GM04504 (cell line): Measurements from ENCODE around the gene HDGF.

Experiments used
- DNase-seq: peaks from one replicate; pipeline ENCODE4 v3.0.0-alpha.2; 2012; ENCODE audit warnings: low read depth

Gene HDGF

DNA sequence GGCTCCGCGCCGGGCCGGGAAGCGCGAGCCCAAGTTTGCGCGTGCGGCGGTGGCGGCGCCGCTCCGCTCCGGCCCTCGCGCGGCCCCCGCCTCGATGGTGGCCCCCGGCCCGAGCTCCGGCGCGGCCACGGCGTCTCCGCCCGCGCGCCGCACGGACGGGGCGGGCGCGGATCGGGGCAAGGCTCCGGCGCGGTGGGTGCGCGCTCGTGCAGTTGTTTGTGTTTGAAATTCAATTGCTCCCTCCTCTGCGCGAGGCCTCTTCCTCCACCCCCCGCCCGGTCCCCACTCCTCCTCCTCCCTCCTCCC lies at the start of gene HDGF:
Gene HDGF (minus strand): TSS at position 225 of the 306 bp plus-strand sequence. CDS start 246 bp downstream, outside the sequence.
- DNase-seq = no peak

DNA sequence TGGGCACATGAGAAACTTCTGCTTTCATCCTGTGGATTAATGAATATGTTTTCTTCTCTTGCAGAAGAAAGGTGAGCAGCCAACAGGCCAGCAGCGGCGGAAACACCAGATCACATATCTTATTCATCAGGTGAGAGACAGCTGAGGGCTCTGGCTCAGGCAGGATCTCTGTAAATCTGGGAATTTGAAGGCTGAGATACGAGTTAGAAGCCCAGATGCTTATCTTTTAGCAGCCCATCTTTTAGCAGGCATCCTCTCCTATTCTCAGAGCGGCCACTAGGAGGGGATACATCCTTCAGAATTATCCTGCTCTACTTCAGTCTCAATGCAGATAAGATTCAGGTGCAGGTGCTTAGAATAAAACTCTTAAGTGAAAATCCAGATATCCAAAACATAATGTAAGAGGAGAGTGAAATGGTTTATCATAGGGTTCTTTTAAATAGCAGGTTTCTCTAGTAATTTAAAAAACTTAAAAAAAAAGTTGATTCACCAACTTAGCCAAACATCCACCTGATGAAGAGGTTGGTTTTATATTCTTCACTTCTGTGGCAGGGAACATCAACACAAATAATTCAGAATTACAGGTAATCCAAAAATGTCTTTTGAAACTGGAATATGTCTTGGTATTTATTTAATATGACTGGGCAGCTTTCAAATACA lies 45.9 kb upstream of the HDGF start:
- DNase-seq = no peak

DNA sequence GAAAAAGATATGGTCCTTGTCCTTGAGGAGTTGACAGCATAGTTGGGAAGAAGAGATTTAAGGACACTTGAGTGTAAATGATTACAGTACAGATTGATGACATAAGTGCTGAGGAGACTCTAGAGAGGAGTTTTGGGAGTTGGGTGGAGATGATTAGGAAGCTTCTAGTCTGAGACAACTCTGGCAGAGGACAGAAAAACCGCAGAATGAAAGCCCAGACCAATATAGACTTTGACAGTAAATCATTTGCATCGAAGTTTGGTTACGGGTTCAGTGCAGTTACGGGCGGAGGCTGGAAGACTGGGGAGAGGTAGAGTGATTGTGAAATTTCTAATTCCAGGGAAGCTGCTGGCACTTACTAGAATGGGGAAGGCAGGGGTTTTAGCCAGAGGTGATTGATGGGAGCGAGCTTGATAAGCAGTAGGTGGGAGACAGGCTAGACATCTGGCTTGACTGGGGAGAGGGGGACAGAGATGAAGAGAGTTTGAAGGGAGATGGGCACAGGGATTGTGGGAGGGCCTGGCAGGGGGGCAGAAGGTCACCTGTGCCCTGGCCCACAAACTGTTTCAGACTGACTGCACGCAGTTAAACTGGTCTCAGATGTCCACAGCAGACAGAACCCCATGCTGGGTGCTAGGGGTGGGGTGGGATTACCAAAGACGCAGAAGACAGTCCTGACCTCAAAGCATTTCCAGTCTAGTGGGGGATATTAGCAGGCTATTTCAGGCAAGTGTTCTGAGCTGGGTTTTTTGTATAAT lies 45.0 kb upstream of the HDGF start:
- DNase-seq = no peak

DNA sequence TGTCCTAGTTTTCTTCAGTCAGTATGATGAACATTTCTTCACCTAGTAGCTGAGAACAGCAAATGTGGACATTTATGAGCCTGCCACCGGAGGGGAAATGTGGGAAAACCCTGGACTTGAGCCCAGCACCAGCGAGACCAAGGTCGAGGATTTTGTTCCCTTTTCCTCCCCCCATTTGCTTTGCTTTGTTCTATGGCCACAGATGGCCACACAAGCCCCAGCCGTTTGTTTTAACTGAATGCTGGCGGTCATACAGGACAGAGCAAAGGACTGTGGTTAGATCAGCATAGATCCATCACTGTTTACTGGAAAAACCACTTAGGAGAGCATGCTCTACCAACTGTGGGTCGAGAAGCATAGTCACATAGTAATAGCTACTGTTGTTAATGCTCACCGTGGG lies 44.3 kb upstream of the HDGF start:
- DNase-seq = no peak

DNA sequence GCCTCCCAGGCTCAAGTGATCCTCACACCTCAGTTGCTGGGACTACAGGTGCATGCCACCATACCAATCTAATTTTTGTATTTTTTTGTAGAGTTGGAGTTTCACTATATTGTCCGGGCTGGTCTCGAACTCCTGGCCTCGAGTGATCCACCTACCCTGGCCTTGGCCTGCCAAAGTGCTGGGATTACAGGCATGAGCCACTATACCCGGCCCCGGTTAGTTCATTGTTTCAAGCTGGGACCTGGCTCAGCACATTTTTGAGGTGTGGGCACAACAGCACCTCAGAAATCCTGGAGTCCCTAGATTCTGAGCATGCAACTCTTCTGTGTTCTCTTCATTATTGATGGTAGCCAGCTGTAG lies 43.9 kb upstream of the HDGF start:
- DNase-seq = no peak

DNA sequence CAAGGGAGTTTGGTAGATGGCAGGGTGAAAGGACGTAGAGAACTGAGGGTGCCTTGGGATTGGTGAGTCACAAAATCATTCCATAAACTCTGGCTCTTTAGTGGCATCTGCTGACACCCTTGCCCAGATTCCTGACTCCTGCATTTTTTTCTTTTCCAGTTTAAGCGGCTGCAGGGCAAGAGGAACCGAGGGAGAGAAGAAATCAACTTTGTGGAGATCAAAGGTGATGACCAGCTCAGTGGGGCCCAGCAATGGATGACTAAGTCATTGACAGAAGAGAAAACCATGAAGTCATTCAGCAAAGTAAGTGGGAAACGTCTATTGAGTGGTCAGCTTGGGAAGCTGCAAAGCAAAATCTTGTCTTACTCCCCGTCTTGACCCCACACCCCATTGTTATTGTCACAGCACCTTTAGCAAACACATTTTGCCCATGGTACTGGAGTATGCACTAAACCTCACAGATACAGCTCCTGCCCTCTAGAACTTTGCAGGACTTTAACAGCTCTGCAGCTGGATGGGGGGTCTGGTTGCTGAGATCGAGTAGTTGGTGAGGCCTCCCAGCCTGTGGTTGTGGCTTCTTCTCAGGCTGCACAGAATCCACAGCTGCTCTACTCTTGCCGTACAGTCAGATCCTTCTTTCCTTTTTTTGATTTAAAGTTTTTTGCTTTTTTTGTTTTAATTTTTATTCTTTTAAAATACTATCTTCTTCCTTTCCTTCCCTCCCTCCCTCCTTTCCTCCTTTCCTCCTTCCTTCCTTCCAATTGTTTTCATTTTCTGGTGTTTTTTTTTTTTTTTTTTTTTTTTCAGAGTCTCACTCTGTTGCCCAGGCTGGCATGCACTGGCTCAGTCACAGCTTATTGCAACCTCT lies 43.3 kb upstream of the HDGF start:
- DNase-seq = no peak

DNA sequence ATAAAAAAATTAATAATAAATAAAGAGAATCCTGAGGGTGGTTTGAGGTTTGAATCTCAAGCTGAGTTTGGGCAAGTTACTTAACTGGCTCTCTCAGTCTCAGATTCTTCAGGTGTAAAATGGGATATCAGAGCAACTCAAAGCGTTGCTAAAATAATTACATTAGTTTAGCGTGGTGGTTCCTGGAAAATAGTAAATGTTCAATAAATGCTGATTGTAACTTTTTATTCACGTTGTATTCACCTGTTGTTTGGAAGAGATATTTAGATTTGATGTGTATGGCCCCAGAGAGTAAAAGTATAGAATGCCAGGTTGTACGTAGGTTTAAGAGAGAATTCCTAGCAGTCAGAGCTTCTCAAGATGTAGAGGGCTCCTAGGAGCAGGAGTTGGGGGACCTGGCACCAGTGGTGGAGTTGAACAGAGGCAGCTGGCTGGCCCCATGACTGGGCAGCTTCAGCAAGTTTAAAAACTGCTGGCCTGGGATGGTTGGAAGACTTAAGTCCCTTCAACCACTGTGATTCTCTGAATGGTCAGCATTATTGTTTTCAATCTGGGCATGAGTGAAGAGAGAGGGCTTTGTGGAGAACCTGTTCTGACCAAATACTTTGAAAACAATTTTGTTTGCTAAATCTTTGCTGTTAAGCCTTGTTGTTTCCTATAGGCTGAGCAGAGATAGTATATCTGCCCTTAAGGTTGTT lies 38.3 kb upstream of the HDGF start:
- no peak for DNase-seq

DNA sequence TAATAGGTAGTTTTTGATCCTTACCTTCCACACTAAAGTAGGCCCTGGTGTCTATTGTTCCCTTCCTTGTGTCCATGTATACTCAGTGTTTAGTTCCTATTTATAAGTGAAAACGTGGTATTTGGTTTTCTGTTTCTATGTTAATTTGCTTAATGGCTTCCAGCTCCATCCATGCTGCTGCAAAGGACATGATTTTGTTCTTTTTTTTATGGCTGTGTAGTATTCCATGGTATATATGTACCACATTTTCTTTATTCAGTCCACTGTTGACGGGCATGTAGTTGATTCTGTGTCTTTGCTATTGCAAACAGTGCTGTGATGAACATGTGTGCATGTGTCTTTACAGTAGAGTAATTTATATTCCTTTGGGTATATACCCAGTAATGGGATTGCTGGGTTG lies 36.7 kb upstream of the HDGF start:
- DNase-seq = no peak

DNA sequence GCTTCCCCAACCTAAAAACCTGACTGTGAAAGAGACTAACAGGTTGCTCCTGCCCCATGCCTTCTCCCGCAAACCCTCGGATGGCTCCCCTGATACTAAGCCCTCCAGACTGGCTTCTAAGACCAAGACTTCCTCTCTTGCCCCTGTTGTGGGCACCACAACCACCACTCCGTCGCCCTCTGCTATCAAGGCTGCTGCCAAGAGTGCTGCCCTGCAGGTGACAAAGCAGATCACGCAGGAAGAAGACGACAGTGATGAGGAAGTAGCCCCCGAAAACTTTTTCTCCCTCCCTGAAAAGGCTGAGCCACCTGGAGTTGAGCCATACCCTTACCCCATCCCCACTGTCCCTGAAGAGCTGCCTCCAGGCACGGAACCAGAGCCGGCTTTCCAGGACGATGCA lies 35.2 kb upstream of the HDGF start:
- no peak for DNase-seq

DNA sequence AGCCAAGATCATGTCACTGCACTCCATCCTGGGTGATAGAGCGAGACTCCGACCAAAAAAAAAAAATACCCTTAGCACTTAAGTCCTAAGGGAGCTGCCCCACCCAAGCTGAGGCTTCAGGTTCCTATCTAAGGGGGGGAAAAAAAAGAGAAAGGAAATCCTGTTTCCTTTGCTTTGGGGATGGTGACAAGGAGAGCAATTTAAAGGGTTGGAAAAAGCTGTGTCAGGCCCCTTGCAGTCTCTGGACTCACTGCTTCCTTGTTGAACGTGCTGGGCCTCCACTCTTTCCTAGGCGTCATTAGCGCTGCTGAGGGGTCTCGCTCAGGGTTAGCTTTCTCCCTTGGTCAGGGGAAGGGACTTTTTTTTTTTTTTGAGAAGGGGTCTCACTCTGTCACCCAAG lies 34.0 kb upstream of the HDGF start:
- no peak for DNase-seq

DNA sequence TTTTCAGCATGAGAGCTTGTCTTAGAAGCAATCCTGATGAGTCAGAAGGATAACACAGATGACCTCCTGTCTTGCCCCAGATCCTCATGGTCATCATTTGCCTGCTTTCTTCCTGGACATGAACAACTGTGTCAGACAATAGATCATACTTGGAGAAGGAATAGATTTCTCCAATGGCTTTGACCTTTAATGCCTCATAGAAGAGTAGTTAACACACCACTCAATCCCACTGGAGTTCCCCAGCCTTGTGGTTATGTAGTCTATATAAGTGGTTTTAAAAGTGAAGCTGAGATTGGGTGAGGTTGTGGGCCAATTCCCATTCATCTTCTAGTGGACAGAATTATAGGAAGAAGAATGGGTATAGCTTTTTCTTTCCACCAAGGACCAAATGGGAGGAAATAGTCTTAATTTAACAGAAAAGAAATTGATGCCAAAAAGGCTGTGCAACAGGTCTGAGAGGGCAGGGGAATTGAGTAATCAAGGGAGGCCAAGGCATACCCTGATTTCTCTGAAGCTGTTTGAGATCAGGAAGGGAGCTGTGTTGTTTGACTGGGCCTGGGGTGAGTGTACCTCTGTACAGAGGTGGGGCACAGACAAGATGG lies 30.2 kb upstream of the HDGF start:
- no peak for DNase-seq

DNA sequence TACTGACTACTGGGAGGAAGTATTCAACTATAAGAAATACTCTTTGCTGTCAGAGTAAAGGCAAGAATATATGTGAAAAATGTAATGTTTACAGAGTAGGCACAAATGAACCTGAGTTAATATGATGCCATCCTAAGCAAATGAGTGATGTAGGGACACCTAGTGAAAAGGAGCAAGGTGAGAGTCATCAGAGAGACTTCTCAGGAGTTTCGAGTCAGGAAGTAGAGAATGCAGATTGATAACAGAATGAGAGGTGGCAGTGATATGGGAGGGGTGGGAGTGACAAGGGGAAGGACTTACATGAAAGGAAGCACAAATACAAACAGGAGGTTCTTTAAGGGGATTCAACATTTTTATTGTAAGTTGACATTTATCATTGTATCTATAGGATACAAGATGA lies 26.1 kb upstream of the HDGF start:
- DNase-seq = no peak

DNA sequence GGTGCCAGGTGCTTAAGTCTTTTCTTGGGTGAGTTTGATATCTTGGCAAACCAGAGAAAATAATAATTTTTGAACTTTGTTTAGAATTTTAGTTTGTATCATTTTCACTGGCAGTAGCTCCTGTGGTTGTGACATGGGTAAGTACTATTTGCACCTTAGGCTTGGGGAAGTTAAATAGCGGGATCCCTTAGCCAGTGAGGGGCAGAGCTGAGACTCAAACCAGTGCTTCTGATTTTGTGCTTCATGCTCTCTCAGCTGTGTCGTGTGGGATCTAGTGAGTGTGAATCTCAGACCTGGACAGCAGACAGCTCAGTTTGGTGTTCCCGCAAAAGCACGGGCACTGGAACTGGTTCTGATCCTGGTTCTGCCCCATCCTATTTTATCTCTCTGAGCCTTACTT lies 25.5 kb upstream of the HDGF start:
- DNase-seq = no peak

DNA sequence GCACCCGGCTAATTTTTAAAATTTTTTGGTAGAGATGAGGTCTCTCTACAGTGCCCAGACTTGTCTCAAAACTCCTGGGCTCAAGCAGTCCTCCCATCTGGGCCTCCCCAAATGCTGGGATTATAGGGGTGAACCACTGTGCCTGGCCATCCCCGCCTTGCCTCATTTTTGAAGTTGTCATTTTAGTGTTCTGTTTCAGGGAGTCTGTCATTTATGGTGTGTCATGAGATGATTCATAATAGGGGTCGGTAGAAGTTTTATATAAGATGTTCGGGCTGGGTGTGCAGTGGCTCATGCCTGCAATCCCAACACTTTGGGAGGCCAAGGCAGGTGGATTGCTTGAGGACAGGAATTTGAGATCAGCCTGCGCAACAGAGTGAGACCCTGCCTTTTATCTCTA lies 24.3 kb upstream of the HDGF start:
- no peak for DNase-seq

DNA sequence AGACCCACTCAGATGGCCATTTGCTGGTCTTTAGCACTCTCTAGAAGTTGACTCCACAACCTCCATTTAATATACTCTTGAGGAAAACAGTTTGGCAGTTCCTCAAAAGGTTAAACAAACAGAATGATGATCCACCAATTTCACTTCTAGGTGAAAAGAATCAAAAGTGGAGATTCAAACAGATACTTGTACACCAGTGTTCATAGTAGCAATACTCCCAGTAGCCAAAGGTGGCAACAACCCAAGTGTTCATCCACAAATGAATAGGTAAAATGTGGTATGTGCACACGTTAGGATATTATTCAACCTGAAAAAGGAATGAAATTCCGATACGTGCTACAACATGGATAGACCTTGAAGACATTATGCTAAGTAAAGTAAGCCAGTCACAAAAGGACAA lies 22.1 kb upstream of the HDGF start:
- DNase-seq = no peak

DNA sequence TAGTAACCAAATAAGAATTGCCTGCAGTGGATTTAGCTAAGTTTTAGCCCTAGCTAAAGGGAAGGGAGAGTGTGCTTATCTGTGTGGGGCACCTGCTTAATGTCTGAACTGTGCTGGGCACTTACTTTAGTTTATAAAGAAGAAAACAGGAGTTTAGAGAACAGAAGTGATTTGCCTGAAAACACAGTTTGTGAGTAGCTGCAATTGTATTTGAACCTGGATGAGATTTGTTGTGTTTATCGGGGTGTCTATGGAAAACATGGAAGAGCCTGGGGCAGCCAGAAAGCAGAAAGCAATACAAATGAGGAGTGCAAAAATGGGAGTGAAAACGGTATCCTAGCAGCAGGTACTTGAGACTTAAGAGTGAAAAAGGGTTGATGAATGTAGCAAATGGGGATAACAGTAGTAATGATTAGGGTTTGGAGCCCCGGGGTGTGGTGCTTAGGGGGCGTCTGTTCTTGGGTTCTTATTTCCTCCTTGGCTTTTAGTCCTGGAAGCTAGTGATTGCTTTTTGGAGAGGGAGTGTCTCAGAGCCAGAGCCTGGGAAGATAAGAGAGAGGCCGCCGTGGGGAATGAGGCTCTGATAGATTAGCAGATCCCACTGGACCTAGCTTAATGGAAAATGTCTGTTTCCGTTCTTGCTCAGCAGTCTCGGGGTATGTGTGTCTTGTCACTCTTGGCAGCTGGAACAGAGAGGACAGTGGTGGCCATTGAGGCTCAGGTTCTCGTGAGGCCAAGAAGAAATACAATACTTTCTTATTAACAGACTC lies 21.4 kb upstream of the HDGF start:
- DNase-seq = no peak

DNA sequence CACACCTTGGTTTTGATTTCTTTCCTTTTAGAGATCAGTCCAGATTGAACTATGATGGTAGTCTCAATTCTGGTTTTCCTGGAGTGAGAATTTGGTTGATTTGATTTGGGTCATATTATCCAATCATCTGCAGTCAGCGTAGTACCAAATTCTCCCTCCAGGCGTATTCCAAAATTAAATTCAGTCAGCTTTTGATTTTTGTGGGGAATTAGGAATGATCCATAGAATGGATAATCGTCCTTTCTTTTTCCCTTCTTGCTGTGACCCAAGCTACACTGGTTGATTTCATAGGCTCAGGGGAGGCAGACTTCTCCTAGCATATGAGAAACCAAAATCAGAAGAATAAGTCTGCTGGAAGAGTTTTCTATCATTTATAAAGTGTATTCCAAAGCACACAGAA lies 20.7 kb upstream of the HDGF start:
- DNase-seq = no peak

DNA sequence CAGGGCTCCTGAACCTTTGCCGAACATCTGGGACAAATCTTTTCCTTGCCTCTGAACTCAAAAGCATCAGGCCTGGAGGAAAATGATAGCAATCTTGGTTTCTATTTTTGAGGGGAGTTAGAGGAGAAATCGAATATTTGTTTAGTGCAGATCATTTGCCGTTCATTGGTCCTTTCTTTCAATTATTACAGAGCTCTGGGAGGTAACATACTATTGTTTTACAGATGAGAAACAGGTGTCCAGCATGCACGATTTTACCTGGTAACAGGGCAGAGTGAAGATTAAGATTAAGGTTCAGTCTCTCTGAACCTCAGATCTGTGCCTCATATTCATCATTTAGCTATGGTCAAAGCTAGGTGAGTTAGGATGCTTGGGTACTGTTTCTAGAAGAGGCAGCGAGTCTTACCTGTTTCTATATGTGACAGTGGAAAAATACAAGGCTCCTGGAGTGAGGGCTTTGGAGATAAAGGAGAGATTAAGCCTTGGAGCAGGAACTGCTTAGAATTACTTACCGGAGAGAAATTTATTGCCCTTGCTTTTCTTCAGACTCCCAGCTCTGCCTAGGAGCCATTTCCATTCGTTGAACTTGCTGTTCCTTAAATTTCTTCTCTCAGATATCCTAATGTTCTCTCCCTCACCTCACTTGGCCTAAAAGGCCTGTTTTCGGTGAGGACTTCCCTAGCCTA lies 17.3 kb upstream of the HDGF start:
- no peak for DNase-seq

DNA sequence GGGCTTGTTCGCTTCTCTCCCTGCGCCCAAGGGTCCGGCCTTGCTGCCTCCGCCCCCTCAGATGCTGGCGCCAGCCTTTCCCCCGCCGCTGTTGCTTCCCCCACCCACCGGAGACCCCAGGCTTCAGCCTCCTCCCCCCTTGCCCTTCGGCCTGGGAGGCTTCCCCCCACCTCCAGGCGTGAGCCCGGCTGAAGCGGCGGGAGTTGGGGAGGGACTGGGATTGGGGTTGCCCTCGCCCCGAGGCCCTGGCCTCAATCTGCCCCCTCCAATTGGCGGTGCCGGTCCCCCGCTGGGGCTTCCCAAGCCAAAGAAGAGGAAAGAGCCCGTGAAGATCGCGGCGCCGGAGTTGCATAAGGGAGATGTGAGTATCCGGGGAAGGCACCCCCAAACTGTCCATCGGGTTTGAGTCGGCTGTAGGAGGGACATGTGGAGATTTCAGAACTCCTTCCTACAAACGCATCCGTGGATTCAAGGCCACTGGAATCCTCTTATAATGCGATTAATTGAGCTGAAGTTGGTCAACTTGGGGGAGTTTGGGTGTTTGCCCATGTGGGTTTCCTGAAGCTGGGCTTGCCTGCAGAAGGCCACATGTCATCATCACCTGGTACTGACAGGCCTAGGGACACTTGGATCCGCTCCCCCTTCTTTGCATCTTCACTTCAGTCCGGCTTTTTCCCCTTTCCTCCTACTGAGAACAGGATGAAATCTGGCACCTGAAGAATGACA lies 16.6 kb upstream of the HDGF start:
- DNase-seq = no peak
